HepG2 (cell line): ENCODE measurements around the gene ENG. TPM values are rescaled to one million over a fixed set of nuclear protein-coding genes. Genes with fewer than 3 reads are reported as not detected.

Experiments used
- AGO1 ChIP-seq: fragments of 200-400 bp; formaldehyde crosslinking; IDR thresholded peaks from 2 replicates; pipeline ENCODE4 v1.6.1; 2017; ENCODE audit warnings: mild to moderate bottlenecking, low read depth, low read length, moderate library complexity; ENCODE audit not compliant: poor library complexity, severe bottlenecking
- ASH2L ChIP-seq: fragments of 300-600, 200-600 bp; sonication (generic); IDR thresholded peaks from 2 replicates; pipeline ENCODE4 v1.7.0; 2017; ENCODE audit warnings: low read depth, mild to moderate bottlenecking, moderate library complexity, mixed read lengths, low read length; ENCODE audit not compliant: insufficient read length
- DNMT3B ChIP-seq: conservative IDR thresholded peaks from 2 replicates; pipeline ENCODE4 v1.6.1; 2016; ENCODE audit warnings: missing biosample characterization, control low read depth
- FOXA1 ChIP-seq, 2 experiments: fragments of 450-650 bp in 1 of 2; sonication (generic) in 1 of 2; formaldehyde crosslinking in 1 of 2; IDR thresholded peaks; 2 replicates each; pipeline versions ENCODE4 v1.4.0 to v1.6.1; 2016 to 2020; ENCODE audit warnings: missing genetic modification reagents in 1 of 2
- FOXJ3 ChIP-seq: sonication (generic); formaldehyde crosslinking; IDR thresholded peaks from 2 replicates; pipeline ENCODE4 v1.4.0; 2020; ENCODE audit warnings: missing genetic modification reagents, mild to moderate bottlenecking, borderline replicate concordance
- IRF2 ChIP-seq: IDR thresholded peaks from 2 replicates; pipeline ENCODE4 v1.6.1; 2018; ENCODE audit warnings: missing genetic modification reagents, missing compliant biosample characterization
- KDM2A ChIP-seq: sonication (generic); formaldehyde crosslinking; IDR thresholded peaks from 2 replicates; pipeline ENCODE4 v1.4.0; 2020; ENCODE audit warnings: low read depth, missing genetic modification reagents, borderline replicate concordance
- KLF16 ChIP-seq, 2 experiments: sonication (generic) in 1 of 2; formaldehyde crosslinking in 1 of 2; IDR thresholded peaks; 2 replicates each; pipeline versions ENCODE4 v1.6.1 to v1.8.0; 2016 to 2023; ENCODE audit warnings: missing genetic modification reagents in 2 of 2, missing compliant biosample characterization in 1 of 2
- MTA1 ChIP-seq: sonication (generic); formaldehyde crosslinking; IDR thresholded peaks from 2 replicates; pipeline ENCODE4 v1.4.0; 2020; ENCODE audit warnings: missing genetic modification reagents, mild to moderate bottlenecking, borderline replicate concordance
- NFRKB ChIP-seq: fragments of 450-650 bp; IDR thresholded peaks from 2 replicates; pipeline ENCODE4 v1.6.1; 2017
- PAXIP1 ChIP-seq: sonication (generic); formaldehyde crosslinking; conservative IDR thresholded peaks from 2 replicates; pipeline ENCODE4 v1.4.0; 2020; ENCODE audit warnings: mild to moderate bottlenecking, missing genetic modification reagents, moderate library complexity
- RXRA ChIP-seq: sonication (generic); formaldehyde crosslinking; IDR thresholded peaks from 2 replicates; pipeline ENCODE4 v1.5.1; 2020; ENCODE audit warnings: missing genetic modification reagents
- TBL1XR1 ChIP-seq: fragments of 150-350 bp; IDR thresholded peaks from 2 replicates; pipeline ENCODE4 v1.6.1; 2014; ENCODE audit warnings: borderline replicate concordance, low read length; ENCODE audit not compliant: partially characterized antibody
- TEAD3 ChIP-seq: optimal IDR thresholded peaks from 2 replicates; pipeline ENCODE3; 2016; ENCODE audit warnings: borderline replicate concordance
- ZBTB43 ChIP-seq: sonication (generic); formaldehyde crosslinking; conservative IDR thresholded peaks from 2 replicates; pipeline ENCODE4 v1.4.0; 2020; ENCODE audit warnings: missing genetic modification reagents
- ZFP91 ChIP-seq: sonication (generic); formaldehyde crosslinking; IDR thresholded peaks from 2 replicates; pipeline ENCODE4 v1.9.0; 2022; ENCODE audit warnings: missing genetic modification reagents, mild to moderate bottlenecking, borderline replicate concordance
- ZFYVE20 ChIP-seq: sonication (generic); formaldehyde crosslinking; IDR thresholded peaks from 2 replicates; pipeline ENCODE4 v1.8.0; 2023; ENCODE audit warnings: low read depth, mild to moderate bottlenecking, moderate library complexity, missing genetic modification reagents, borderline replicate concordance
- ZIK1 ChIP-seq: sonication (generic); formaldehyde crosslinking; IDR thresholded peaks from 2 replicates; pipeline ENCODE4 v1.5.0; 2020; ENCODE audit warnings: mild to moderate bottlenecking, low read depth, missing genetic modification reagents, borderline replicate concordance
- ZNF124 ChIP-seq: sonication (generic); formaldehyde crosslinking; IDR thresholded peaks from 2 replicates; pipeline ENCODE4 v1.4.0; 2020; ENCODE audit warnings: missing genetic modification reagents
- ZNF335 ChIP-seq: sonication (generic); formaldehyde crosslinking; IDR thresholded peaks from 2 replicates; pipeline ENCODE4 v1.4.0; 2020; ENCODE audit warnings: missing genetic modification reagents
- ZNF441 ChIP-seq: sonication (generic); formaldehyde crosslinking; IDR thresholded peaks from 2 replicates; pipeline ENCODE4 v1.7.0; 2021; ENCODE audit warnings: missing genetic modification reagents, borderline replicate concordance
- ZNF451 ChIP-seq: sonication (generic); formaldehyde crosslinking; IDR thresholded peaks from 2 replicates; pipeline ENCODE4 v1.5.0; 2020; ENCODE audit warnings: mild to moderate bottlenecking, missing genetic modification reagents
- polyA plus RNA-seq, 8 experiments: library from polyadenylated mRNA; depleted of rRNA in 3 of 8; stranded (reverse) in 7 of 8; unstranded in 1 of 8; fragments of >200 nt; fragmentation: Illumina TruSeq in 4 of 8; extraction: Trizol in 4 of 8; gene quantifications; 2 replicates each; pipeline versions ENCODE4 v1.2.1 to v1.2.3, GENCODE V29; 2011 to 2016; ENCODE audit warnings: low read depth in 4 of 8, missing spikeins in 1 of 8, mixed read lengths in 1 of 8; ENCODE audit not compliant: insufficient read depth in 1 of 8
- total RNA-seq, 5 experiments: library from RNA; depleted of rRNA; stranded (reverse); fragments of >200 nt; fragmentation: Illumina TruSeq; extraction: Trizol; gene quantifications; 2 replicates each; pipeline ENCODE4 v1.2.3, GENCODE V29; 2016; ENCODE audit warnings: low read depth in 1 of 5

Gene ENG
- total and polyA plus RNA-seq, 2 of the 13 experiments (the other 11 are each of a cell fraction or from before 2014, with no cell fraction given) = 0.02 to 1.1 TPM

GRCh38 chr9:127903557-127904475 lies 49.4 kb upstream of the ENG start (continued):
- peak; percentile 91 for TF ChIP-seq PAXIP1
- TF ChIP-seq ASH2L = no peak
- TF ChIP-seq FOXJ3 (CRISPR knock-in tag) = peak; percentile 32; the same call in 1 of the 2 replicates
- TF ChIP-seq ZNF451 (CRISPR knock-in tag) = no peak
- TF ChIP-seq TBL1XR1 = peak; percentile 88
- TF ChIP-seq IRF2 (CRISPR knock-in tag) = peak; percentile 78
- TF ChIP-seq ZNF124 = no peak
- no peak for TF ChIP-seq NFRKB
- TF ChIP-seq ZNF441 (CRISPR knock-in tag) = 0 out of 2 replicates have a peak, but pooled peaks have one; percentile 20
- TF ChIP-seq TEAD3 = peak; percentile 78
- peak; percentile 49; the same call in 1 of the 2 replicates for TF ChIP-seq ZNF335
- TF ChIP-seq KDM2A (CRISPR knock-in tag) = peak; percentile 76; the same call in 1 of the 2 replicates
- TF ChIP-seq RXRA = peak; percentile 96
- no peak for TF ChIP-seq ZFYVE20 (CRISPR knock-in tag)
- TF ChIP-seq DNMT3B = 0 out of 2 replicates have a peak, but pooled peaks have one; percentile 11
- peak; percentile 45; the same call in 1 of the 2 replicates for TF ChIP-seq MTA1 (CRISPR knock-in tag)
- 0 out of 2 replicates have a peak, but pooled peaks have one; percentile 40 for TF ChIP-seq ZIK1
- no peak for TF ChIP-seq FOXA1 (IDR thresholded peaks at IDR 0.05)
- TF ChIP-seq FOXA1 (CRISPR knock-in tag; IDR thresholded peaks at IDR 0.05) = peak; percentile 50
- no peak for TF ChIP-seq AGO1
- TF ChIP-seq KLF16 (CRISPR knock-in tag; IDR thresholded peaks at IDR 0.05) = peak in 1 of 2 experiments; percentile 67; a peak in 1 of 4 replicates
- 0 out of 2 replicates have a peak, but pooled peaks have one; percentile 19 for TF ChIP-seq ZBTB43 (CRISPR knock-in tag)
- peak; percentile 78; the same call in 1 of the 2 replicates for TF ChIP-seq ZFP91 (CRISPR knock-in tag)
